WTC11 (cell line): Measurements from ENCODE around the gene NR1I3. TPM values are rescaled to one million over a fixed set of nuclear protein-coding genes. Genes with fewer than 3 reads are reported as not detected.

ENCODE experiments used
- ATAC-seq: fragments of 200-7000 bp; cut with Tn5 transposase; 2 replicates; pipeline ENCODE4 v1.10.0; 2021; ENCODE audit warnings: mild to moderate bottlenecking, moderate library complexity
- CTCF ChIA-PET: fragments of 300-600 bp; sonication (Branson Sonifier 250); formaldehyde crosslinking; loops from one replicate; lab custom pipeline; 2021; ENCODE audit warnings: antibody characterized with exemption; lab: Charles Lee
- POLR2A ChIA-PET: fragments of 350-600 bp; sonication (Branson Sonifier 250); formaldehyde crosslinking; loops from one replicate; lab custom pipeline; 2021; ENCODE audit warnings: antibody characterized with exemption; lab: Charles Lee
- DNase-seq: peaks from one replicate; pipeline ENCODE4 v3.0.0; 2021; ENCODE audit warnings: low spot score
- H3K27ac Mint-ChIP-seq: 2 replicates; pipeline ENCODE4 v1.8.0; 2021; ENCODE audit warnings: mixed read lengths
- H3K27me3 Mint-ChIP-seq: 2 replicates; pipeline ENCODE4 v1.8.0; 2021; ENCODE audit warnings: low read depth, mild to moderate bottlenecking, moderate library complexity, mixed read lengths
- H3K36me3 Mint-ChIP-seq: 2 replicates; pipeline ENCODE4 v1.8.0; 2021; ENCODE audit warnings: mixed read lengths
- H3K4me1 Mint-ChIP-seq: 2 replicates; pipeline ENCODE4 v1.8.0; 2022; ENCODE audit warnings: mixed read lengths
- H3K4me3 Mint-ChIP-seq: 2 replicates; pipeline ENCODE4 v1.8.0; 2021; ENCODE audit warnings: mild to moderate bottlenecking, moderate library complexity, mixed read lengths
- H3K9me3 Mint-ChIP-seq: 2 replicates; pipeline ENCODE4 v1.8.0; 2021; ENCODE audit warnings: mixed read lengths
- E2F1 ChIP-seq: sonication (generic); formaldehyde crosslinking; IDR thresholded peaks from 2 replicates; pipeline ENCODE4 v1.8.0; 2022; ENCODE audit warnings: mild to moderate bottlenecking, missing genetic modification reagents
- ELF4 ChIP-seq: sonication (generic); formaldehyde crosslinking; IDR thresholded peaks from 2 replicates; pipeline ENCODE4 v1.8.1; 2022; ENCODE audit warnings: low read depth, mild to moderate bottlenecking, moderate library complexity, missing genetic modification reagents
- ESRRA ChIP-seq: sonication (generic); formaldehyde crosslinking; IDR thresholded peaks from 2 replicates; pipeline ENCODE4 v1.8.1; 2022; ENCODE audit warnings: mild to moderate bottlenecking, missing genetic modification reagents, borderline replicate concordance
- ETV6 ChIP-seq: sonication (generic); formaldehyde crosslinking; IDR thresholded peaks from 2 replicates; pipeline ENCODE4 v1.8.1; 2022; ENCODE audit warnings: mild to moderate bottlenecking, missing genetic modification reagents
- FOXK1 ChIP-seq: sonication (generic); formaldehyde crosslinking; IDR thresholded peaks from 2 replicates; pipeline ENCODE4 v1.8.0; 2022; ENCODE audit warnings: mild to moderate bottlenecking, moderate library complexity, missing genetic modification reagents
- FOXP4 ChIP-seq: sonication (generic); formaldehyde crosslinking; IDR thresholded peaks from 2 replicates; pipeline ENCODE4 v1.8.0; 2022; ENCODE audit warnings: mild to moderate bottlenecking, missing genetic modification reagents
- GABPB1 ChIP-seq: sonication (generic); formaldehyde crosslinking; IDR thresholded peaks from 2 replicates; pipeline ENCODE4 v1.8.1; 2023; ENCODE audit warnings: mild to moderate bottlenecking, missing genetic modification reagents
- HMGXB4 ChIP-seq: sonication (generic); formaldehyde crosslinking; IDR thresholded peaks from 2 replicates; pipeline ENCODE4 v1.8.1; 2023; ENCODE audit warnings: mild to moderate bottlenecking, moderate library complexity, missing genetic modification reagents
- IRF1 ChIP-seq: sonication (generic); formaldehyde crosslinking; IDR thresholded peaks from 2 replicates; pipeline ENCODE4 v1.8.0; 2023; ENCODE audit warnings: missing genetic modification reagents
- NFYB ChIP-seq: sonication (generic); formaldehyde crosslinking; conservative IDR thresholded peaks from 2 replicates; pipeline ENCODE4 v1.8.0; 2022; ENCODE audit warnings: low read depth, missing genetic modification reagents
- PRDM15 ChIP-seq: sonication (generic); formaldehyde crosslinking; IDR thresholded peaks from 2 replicates; pipeline ENCODE4 v1.8.0; 2022; ENCODE audit warnings: missing genetic modification reagents
- SOX15 ChIP-seq: fragments of 250-450 bp; sonication (Bioruptor Pico); IDR thresholded peaks from 2 replicates; pipeline ENCODE4 v1.9.0; 2021; ENCODE audit warnings: mild to moderate bottlenecking
- SP1 ChIP-seq: sonication (generic); formaldehyde crosslinking; conservative IDR thresholded peaks from 2 replicates; pipeline ENCODE4 v1.8.1; 2022; ENCODE audit warnings: missing genetic modification reagents
- USF1 ChIP-seq: sonication (generic); formaldehyde crosslinking; IDR thresholded peaks from 2 replicates; pipeline ENCODE4 v1.8.0; 2022; ENCODE audit warnings: mild to moderate bottlenecking, missing genetic modification reagents
- ZMAT4 ChIP-seq: fragments of 250-450 bp; sonication (Bioruptor Pico); IDR thresholded peaks from 2 replicates; pipeline ENCODE4 v1.9.0; 2021; ENCODE audit warnings: mild to moderate bottlenecking
- ZNF138 ChIP-seq: sonication (generic); formaldehyde crosslinking; conservative IDR thresholded peaks from 2 replicates; pipeline ENCODE4 v1.8.1; 2022; ENCODE audit warnings: mild to moderate bottlenecking, moderate library complexity, missing genetic modification reagents
- ZNF263 ChIP-seq: sonication (generic); formaldehyde crosslinking; IDR thresholded peaks from 2 replicates; pipeline ENCODE4 v1.8.1; 2022; ENCODE audit warnings: low read depth, mild to moderate bottlenecking, moderate library complexity, missing genetic modification reagents
- ZNF317 ChIP-seq: sonication (generic); formaldehyde crosslinking; IDR thresholded peaks from 2 replicates; pipeline ENCODE4 v1.8.1; 2023; ENCODE audit warnings: low read depth, mild to moderate bottlenecking, moderate library complexity, missing genetic modification reagents, borderline replicate concordance
- ZNF396 ChIP-seq: fragments of 250-450 bp; sonication (Bioruptor Pico); IDR thresholded peaks from 2 replicates; pipeline ENCODE4 v1.8.0; 2021; ENCODE audit warnings: mild to moderate bottlenecking, moderate library complexity, borderline replicate concordance
- ZNF423 ChIP-seq: fragments of 250-450 bp; sonication (Bioruptor Pico); IDR thresholded peaks from 2 replicates; pipeline ENCODE4 v2.1.2; 2022; ENCODE audit warnings: mild to moderate bottlenecking, moderate library complexity
- total RNA-seq: library from RNA; stranded (reverse); gene quantifications from 3 replicates; pipeline ENCODE4 v1.2.3, GENCODE V29; 2021

NR1I3 gene
- total RNA-seq, 1 experiment from 2014 or later, result not detected

GRCh38 chr1:161182214-161182613 lies 55.8 kb downstream of the NR1I3 start (continued):
- TF ChIP-seq FOXP4 (CRISPR knock-in tag) (no peak), NFYB (no peak)

- ATAC-seq (no peak), DNase-seq (no peak)
- Mint-ChIP-seq H3K27ac (no peak overlapping the region), H3K36me3 (0 out of 2 replicates have a peak, but pooled peaks cover under 1% of the 10 kb centered on the region), H3K27me3 (no peaks in the 10 kb centered on the region; the same call in 1 of the 2 replicates)
- TF ChIP-seq FOXP4 (CRISPR knock-in tag) (no peak), USF1 (CRISPR knock-in tag) (no peak), ESRRA (CRISPR knock-in tag) (no peak), ZNF263 (CRISPR knock-in tag) (no peak)
- TF ChIP-seq, all 79 proteins: peak for 0
- Mint-ChIP-seq H3K4me3 (no peak overlapping the region), H3K9me3 (no peaks in the 10 kb centered on the region), H3K4me1 (peaks cover 24% of the 10 kb centered on the region)
- CTCF ChIA-PET, result interaction anchor here (0.9 to 2.5 kb wide), 3 partner anchors 11 to 259 kb away, joined by 4 to 7 read pairs (median 4); partner anchors contain the start of gene PPOX
- POLR2A ChIA-PET, result no interaction called here
These were observed 57.4 kb downstream of the NR1I3 start for GRCh38 chr1:161180639-161181038.

GRCh38 chr1:161179698-161180097 lies 58.3 kb downstream of the NR1I3 start:
- ATAC-seq (no peak), DNase-seq (no peak)
- Mint-ChIP-seq H3K27ac (no peak overlapping the region), H3K4me3 (no peak overlapping the region), H3K27me3 (no peaks in the 10 kb centered on the region; the same call in 1 of the 2 replicates), H3K4me1 (peaks cover 20% of the 10 kb centered on the region), H3K9me3 (no peaks in the 10 kb centered on the region), H3K36me3 (peaks cover 7% of the 10 kb centered on the region)
- ChIA-PET POLR2A (no interaction called here), CTCF (interaction anchor here (0.6 to 1.1 kb wide), 4 partner anchors 22 to 1078 kb away, joined by 3 to 6 read pairs (median 5); partner anchors contain the start of gene NDUFS2)
- TF ChIP-seq PRDM15 (CRISPR knock-in tag) (no peak), SP1 (no peak), ZMAT4 (CRISPR knock-in tag) (no peak), ZNF396 (no peak), HMGXB4 (CRISPR knock-in tag) (no peak), IRF1 (CRISPR knock-in tag) (no peak), GABPB1 (CRISPR knock-in tag) (no peak), ESRRA (CRISPR knock-in tag) (no peak), ELF4 (CRISPR knock-in tag) (no peak), ZNF423 (no peak), SOX15 (CRISPR knock-in tag) (no peak), ZNF138 (CRISPR knock-in tag) (no peak), ZNF317 (CRISPR knock-in tag) (no peak), FOXK1 (no peak), ETV6 (CRISPR knock-in tag) (no peak), E2F1 (CRISPR knock-in tag) (no peak)
